CD4-positive, alpha-beta T cell treated with Interleukin-15 for 1 hour (primary cell): ENCODE results near the gene PRXL2B.
"Not testable (repeated sequence)": the region's sequence is repeated elsewhere in the genome, so short reads cannot be mapped to it uniquely, and the experiment has no call there.

ENCODE experiments used
- DNase-seq: peaks from one replicate; pipeline ENCODE4 v3.0.0-alpha.2; 2020

The PRXL2B gene

DNA sequence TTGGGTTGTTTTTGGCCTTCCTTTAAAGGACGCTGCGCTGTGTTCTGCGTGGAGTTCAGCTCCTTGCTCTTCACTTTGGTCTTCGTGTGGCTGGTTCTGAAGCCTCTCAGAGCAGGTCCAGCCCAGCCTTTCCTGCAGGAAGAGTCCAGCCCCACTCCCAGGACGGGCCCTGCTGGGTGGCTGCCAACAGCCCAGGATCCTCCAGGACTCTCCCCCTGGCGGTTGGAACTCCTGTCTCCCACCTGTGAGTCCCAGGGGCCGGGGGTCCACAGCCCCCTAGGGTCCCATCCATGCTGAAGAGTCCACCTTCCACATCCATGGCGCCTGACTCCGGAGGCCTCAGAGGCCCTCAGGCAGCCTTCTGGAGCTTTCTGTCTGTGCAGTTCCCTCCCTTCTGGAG is 35.0 kb upstream of the PRXL2B start:
- not testable (repeated sequence) for DNase-seq

DNA sequence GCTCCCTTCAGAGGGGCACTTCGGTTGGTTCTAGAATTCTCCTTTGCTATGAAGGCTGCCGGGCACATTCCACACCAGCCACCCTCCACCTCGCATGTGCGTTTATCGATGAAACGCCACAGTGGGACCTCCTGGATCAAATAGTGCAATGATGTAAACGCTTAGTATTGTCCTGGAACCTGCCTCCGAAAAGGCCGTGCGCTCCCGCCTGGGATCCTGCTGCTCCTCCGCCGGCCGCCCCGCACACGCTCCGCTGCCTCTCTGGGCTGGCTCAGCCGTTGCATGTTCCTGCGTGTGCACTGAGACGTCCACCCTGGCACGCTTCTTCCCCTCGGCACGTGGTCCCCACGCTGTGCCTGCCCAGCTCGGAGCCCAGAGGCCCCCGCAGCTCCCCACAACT is 34.4 kb upstream of the PRXL2B start:
- DNase-seq, result no peak

DNA sequence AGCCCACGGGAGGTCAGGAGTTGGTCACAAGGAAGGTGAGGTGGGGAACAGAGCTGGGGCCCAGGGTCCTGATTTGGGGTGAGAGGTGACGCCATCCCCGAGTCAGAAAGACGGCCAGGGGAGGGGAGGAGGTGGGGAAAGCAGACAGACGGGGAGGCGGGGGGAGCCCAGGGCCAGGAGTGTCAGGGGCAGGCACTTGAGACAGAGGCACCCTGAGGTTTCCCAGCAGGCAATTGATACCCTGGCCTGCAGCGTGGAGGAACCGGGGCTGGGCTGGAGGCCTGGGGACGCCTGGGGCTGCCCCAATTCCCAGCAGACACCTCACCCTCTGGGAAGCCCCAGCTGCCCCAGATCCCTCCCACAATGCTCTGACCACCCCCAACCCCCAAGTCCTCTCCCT is 33.5 kb upstream of the PRXL2B start:
- not testable (repeated sequence) for DNase-seq

DNA sequence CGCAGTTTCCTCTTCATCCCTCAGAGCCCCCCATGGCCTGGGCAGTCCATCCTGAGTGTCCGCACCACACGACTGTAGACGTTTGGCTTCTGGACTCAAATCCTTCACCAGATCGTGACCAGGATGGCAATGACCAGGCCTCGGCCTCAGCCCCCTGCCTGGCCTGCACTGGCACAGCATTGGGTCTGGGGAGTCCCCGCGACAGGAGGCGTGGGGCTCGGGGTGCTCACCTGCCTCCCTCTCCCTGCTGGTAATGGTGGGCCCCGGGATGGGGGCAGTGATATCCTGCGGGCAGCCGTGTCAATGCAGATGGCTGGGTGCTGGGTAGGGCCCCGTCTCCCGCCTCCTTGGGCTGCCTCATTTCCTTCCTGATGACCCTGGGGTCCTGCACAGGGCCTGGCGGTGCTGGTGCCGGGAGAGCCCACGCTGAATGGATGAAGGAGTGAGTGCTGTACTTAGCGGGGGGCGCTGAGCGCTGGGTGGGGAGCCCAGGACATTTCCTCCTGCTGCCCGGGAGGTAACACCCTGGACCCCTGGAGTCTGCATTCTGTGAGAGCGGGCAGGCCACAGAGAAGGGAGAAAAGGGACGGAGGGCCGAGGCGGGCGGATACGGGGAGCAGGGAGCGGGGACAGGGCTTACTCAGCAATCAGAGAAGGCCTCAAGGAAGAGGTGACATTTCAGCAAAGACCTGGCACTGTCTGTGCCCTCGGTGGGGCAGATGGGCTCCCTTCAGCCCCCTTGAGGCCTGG is 32.5 kb upstream of the PRXL2B start:
- DNase-seq, result no peak

DNA sequence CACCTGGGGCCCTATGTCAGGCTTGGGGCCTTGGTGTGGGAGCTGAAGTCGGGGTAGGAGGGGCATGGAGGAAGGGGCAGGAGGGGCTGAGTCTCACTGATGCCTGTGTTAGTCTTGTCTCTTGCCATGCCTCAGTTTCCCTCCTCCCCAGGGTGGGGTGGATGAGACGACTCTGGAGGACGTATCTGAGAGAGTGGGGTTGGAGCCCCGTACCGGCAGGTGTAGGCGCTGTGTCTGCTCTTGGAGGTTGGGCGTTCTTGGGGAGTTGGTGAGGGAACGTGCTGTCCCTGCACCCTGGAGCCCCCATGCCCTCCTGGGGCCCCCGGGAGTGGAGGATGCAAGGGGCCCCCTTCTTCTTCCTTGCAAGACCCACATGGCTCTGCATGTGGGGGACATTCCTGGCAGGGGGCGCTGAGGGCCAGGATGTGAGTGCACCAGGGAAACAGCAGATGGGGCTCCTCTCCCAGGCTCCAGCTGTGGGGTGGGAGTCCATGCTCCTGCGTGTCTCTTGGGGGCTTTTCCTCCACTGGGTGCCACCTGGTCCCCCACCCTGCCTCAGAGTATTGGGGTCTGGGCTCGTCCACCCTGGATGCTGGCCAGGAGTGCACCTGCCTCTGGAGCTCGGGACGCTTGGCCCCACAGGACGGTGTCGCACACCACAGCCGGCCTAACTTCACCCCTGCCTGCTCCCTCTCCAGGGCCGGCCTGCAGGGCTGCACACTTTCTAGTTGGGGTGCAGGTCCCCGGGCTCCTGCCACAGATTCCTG is 31.8 kb upstream of the PRXL2B start:
- DNase-seq, result peak; percentile 71

DNA sequence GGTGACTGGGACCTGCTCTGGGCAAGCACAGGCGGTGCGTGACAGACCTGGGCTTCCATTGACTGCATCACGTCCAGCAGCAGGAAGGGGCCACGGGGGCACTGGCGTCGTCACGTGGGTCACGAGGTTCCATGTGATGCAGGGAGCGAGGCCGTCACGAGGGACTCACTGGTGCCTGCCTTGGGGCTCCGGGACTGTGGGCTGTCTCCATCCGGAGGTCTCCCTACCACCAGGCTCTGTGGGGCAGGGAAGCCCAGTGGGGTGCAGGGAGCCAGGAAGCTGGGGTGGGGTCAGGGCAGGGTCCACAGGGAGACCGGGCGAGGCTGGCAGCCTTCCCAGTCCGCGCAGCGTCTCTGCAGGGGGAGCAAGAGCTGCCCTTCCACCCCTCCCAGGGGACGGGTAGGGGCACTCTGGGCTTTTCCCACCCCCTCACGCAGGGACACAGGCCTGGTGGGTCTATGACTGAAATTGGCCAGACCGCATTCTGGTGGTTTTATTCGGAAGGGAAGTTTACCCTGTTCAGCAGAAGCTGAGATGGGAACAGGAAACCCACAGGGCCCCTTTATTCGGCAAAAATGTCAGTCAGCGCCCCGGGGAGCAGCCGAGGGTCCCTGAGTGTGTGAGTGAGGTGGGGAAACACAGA is 30.8 kb upstream of the PRXL2B start:
- peak; percentile 86 for DNase-seq

DNA sequence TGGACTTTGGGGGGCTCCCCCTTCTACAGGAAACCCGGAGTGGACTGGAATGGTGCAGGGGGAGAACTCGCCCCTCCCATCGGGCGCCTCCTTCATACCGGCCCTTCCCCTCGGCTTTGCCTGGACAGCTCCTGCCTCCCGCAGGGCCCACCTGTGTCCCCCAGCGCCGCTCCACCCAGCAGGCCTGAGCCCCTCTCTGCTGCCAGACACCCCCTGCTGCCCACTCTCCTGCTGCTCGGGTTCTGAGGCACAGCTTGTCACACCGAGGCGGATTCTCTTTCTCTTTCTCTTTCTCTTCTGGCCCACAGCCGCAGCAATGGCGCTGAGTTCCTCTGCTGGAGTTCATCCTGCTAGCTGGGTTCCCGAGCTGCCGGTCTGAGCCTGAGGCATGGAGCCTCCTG is 30.3 kb upstream of the PRXL2B start, which contains the start of gene TNFRSF14:
Gene TNFRSF14 (plus strand): TSS at position 95 of the 401 bp plus-strand sequence. CDS start 294 bp downstream, at position 389.
- peak; percentile 78 for DNase-seq

DNA sequence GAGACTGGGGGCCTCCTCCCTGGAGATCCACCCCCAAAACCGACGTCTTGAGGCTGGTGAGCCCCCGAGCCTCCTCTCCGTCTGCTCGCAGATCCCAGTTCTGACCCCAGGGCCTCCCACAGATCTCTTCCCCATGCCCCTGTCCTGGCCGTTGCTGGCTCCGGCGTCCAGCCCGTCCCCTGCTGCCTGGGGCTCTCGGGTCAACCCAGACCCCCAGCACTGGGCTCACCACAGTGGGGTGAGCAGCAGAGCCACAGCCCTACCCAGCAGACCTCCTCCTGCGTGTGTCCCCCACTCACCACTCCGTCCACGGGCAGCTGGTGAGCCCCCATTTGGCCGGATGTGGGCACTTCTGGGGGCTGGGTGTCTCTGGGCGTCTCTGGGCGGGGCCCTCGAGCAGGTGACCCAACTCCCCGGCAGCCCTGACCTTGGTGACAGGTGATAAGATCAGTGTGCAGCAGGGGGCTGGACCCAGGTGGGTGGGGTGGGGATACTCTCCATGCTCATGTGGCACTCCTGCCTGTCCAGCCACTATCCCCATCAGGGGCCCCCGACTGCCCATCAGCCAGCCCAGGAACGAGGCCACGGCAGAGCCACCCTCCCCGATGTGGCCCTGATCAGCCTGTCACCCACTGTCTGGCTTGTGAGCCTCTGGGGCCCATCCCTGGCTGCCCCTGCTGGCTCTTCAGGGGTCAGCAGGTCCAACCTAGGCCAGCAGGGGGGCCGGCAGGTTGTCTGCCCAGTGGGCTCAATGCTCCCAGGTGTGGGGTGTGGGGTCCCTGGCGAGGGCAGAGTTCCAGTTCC is 29.7 kb upstream of the PRXL2B start:
- peak; percentile 53 for DNase-seq

DNA sequence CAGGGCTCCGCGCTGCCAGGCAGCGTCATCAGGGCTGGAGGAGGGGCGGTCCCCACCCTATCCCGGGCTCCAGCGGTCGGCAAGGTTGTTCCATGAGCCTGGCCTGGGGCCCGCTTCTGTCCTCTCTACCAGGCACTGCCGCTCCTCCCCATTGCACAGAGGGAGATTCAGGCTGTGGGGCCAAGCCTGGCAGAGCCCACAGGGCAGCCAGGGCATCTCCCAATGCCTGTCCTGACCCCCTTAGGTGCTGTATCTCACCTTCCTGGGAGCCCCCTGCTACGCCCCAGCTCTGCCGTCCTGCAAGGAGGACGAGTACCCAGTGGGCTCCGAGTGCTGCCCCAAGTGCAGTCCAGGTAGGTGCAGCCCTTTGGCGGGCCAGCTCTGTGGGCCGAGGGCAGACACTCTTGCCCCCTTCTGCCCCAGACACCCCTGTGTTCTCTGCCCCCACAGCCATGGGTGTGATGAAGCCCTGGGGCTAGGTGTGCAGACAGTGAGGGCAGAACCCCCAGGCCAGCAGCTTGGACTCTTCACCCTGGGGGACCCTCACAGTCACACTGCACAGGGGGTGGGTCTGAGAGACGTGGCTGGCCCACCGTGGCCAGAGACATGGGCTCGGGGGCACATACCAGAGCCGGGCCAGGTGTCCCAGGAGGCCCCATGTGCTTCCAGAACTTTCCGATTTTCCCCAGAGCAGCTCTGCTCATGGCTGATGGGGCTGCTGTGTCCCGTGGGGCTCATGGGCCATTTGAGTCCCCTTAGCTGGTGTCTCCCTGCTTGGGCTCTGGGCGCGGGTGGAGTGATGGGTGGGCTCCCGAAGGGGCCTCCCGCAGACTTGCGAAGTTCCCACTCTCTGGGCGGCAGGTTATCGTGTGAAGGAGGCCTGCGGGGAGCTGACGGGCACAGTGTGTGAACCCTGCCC is 28.8 kb upstream of the PRXL2B start:
- DNase-seq, result no peak

DNA sequence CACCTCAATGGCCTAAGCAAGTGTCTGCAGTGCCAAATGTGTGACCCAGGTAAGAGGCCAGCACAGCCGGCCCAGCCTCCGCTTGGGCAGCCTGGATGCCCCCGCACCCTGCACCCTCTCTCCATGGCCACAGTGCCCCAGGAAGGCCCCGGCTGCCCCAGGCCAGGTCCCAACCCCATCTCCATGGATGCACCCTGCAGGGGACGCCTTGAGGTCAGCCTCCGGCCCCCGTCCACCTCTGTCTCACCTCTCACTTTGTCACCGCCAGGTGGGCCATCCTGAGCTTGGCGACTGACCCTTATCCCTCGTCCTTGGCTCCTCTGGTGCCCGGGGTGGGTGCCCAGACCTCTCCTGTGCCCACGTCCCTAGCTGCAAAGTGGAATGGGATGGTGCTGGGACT is 28.2 kb upstream of the PRXL2B start:
- no peak for DNase-seq

DNA sequence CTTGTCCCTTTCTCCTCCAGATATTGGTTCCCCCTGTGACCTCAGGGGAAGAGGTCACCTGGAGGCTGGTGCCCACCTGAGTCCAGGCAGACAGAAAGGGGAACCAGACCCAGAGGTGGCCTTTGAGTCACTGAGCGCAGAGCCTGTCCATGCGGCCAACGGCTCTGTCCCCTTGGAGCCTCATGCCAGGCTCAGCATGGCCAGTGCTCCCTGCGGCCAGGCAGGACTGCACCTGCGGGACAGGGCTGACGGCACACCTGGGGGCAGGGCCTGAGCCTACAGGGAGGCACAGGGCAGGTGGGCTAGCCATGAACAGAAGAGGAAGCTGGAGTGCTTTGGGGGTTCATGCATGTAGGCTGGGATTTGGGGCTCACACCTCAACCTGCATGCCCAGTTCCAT is 27.7 kb upstream of the PRXL2B start:
- no peak for DNase-seq

DNA sequence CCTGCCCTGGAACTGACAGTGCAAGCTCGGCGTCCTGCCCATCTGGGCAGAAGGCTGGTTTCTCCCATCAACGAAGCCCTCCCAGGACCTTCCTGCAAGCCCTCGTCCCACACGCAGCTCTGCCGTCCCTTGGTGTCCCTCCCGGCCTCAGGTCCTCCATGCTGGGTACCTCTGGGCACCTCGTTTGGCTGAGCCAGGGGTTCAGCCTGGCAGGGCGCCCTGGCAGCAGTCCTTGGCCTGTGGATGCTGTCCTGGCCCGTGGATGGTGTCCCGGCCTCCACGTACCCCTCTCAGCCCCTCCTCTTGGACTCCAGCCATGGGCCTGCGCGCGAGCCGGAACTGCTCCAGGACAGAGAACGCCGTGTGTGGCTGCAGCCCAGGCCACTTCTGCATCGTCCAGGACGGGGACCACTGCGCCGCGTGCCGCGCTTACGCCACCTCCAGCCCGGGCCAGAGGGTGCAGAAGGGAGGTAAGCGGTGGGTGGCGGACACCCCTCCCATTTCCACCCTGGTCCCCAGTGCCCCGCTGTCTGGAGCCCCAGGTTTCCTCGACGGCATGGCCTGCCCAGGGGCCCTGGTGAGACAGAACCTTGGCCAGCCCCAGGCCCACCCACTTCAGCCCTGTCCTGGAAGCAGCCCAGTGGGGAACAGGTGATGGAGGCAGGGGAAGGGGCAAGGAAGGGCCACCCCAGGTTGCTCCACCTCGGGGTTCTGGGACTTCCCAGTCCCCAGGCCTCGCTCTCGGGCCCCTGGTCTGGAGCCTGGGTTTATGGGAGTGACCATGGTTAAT is 26.9 kb upstream of the PRXL2B start:
- DNase-seq, result no peak

DNA sequence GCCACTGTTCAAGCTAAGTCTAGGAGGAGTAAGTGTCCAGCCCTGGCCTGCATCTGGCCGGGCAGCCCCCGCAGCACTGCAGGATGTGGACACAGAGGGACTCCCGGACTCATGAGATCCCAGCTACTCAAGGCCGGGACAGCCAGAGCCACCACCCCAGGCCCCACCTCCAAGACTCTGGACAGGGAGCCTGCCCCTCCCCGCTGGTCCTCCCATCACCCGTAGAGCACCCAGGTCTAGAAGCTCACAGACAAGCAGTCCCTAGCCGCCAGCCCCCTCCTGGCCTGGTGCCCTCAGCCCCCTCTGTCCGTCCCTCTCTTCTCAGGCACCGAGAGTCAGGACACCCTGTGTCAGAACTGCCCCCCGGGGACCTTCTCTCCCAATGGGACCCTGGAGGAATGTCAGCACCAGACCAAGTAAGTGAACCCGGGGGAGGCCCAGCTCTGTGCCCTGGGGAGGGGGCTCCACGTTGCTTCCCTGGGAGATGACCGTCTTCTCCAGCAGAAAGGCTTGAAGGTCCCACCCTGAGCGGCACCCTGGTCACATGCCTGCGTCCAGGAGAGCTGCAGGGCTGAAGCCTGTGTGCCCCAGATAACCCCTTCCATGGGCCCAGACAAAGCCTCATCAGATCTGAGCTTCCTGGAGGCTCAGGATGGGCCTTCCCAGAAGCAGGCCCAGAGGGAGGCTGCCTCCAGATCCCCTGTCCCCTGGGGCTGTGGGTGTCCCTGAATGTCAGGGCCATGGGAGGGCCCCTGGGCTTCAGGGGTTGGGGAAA is 26.1 kb upstream of the PRXL2B start:
- DNase-seq, result no peak

DNA sequence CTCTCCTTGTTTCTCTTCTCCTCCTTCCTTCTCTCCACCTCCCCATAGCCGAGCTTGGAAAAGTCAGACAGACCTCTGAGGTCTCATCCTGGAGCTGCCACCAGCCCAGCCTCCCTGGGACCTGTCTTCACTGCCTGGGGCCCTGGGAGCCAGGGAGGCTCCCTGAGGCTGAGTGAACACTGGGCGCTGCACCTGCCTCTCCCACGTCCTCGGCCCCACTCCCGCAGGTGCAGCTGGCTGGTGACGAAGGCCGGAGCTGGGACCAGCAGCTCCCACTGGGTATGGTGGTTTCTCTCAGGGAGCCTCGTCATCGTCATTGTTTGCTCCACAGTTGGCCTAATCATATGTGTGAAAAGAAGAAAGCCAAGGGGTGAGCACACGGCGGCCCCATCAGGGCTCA is 25.1 kb upstream of the PRXL2B start:
- DNase-seq, result no peak

DNA sequence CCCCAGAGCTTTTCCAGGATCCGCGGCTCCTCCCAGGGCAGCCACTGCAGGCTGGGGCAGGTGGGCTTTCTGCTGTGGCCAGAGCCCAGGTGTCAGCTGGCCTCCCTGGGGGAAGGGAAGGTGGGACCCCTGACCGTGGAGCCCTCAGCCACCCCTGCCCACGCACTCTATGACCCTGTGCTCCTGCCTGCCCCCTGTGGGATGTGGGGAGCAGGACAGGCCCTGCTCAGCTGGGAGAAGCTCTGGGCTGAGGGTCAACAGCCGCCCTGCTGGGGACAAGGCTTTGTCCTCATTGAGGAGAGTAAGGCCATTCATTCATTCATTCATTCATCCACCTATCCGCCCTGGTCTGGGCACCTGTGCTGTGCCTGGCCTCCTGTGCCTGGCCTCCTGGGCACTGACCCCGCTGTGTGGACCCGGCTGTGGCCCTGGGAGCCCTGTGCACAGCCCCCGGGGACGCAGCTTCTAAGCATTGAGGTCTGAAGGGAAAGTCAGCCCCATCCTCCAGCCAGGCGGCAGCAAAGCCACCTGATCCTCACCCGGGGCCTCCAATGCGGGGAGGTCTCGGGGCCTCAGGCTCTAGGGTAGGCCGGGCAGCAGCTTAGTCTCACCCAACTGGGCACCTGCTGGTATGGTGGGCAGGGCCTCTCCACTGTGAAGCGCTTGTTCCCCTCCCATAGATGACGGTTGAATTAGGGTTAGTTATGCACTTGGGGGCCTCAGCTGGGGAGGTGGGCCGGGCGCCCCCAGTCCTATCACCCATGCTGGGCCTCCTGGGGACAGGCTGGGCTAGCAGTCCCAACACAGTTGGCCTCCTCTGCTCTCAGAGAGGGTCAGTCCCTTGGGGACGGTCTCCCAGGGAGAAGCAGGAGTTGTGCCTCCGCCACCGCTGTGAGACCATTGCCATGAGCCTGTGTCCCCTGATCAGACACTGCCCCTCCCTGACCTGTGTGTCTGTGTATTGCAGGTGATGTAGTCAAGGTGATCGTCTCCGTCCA is 24.4 kb upstream of the PRXL2B start:
- no peak for DNase-seq

DNA sequence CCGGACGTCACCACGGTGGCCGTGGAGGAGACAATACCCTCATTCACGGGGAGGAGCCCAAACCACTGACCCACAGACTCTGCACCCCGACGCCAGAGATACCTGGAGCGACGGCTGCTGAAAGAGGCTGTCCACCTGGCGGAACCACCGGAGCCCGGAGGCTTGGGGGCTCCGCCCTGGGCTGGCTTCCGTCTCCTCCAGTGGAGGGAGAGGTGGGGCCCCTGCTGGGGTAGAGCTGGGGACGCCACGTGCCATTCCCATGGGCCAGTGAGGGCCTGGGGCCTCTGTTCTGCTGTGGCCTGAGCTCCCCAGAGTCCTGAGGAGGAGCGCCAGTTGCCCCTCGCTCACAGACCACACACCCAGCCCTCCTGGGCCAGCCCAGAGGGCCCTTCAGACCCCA is 23.4 kb upstream of the PRXL2B start:
- DNase-seq, result no peak

DNA sequence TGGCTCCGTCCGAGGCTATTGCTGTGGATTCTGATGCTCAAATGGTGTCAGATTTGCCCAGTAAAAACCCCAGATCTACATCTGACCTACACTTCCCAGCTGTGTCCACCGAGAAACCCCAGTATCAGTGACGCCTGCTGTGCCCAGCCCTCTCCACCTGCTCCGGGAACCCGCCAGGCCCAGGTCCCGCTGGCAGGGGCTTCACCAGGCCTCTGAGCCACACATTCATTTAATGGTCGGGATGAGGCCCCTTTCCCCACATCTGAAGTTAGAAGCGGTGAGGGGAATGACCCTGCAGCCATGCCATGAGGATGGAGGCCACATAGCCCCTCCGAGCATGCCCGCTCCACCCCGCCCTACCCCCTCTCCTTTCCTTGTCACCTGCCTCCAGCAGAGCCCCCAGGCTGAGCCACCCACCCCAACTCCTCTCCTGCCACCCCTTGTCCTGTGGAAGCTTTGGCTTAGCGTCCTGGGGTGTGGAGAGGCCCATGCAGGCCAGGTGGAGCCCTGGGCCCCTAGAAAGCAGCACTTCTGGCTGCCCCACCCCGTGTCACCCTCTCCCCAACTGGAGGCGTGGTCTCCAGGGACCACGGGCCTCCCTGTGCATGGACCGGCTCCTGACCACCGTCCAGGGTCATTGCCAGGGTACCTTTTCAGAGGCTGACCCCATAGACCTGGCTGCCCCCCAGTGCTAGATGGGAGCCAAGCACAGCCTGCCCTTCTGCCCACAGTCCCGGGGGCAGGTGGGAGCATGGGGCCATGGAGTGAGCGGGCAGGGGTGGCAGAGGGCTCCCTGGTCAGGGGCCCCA is 22.4 kb upstream of the PRXL2B start:
- DNase-seq, result no peak

DNA sequence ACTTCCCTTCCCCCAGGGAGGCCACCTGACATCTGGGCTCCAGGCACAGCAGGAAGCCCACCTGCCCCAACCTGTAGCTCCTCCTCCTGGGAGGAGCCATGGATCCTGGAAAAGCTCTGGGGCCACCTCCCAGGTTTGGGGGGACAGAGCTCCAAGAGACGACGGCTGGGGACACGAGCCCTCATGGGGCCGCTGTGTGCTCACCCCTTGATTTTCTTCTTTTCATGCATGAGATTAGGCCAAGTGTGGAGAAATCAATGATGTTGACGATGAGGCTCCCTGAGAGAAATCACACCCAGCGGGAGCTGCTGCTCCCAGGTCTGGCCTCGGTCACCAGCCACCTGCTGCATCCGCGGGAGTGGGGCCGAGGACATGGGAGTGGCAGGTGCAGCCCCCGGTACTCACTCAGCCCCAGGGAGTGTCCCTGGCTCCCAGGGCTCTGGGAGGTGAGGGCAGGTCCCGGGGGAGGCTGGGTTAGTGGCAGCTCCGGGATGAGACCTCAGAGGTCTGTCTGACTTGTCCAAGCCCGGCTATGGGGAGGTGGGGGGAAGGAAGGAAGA is 21.7 kb upstream of the PRXL2B start:
- no peak for DNase-seq
